Fibroblast of pulmonary artery (primary cell): Measurements from ENCODE around the gene PTPRG.

Experiments
- DNase-seq: peaks from one replicate; pipeline ENCODE4 v3.0.0-alpha.2; 2010; ENCODE audit warnings: low read depth
- H3K4me3 ChIP-seq: replicated peaks from 2 replicates; pipeline ENCODE4 v1.5.1; 2011; ENCODE audit warnings: low read depth, mild to moderate bottlenecking, control low read depth, low read length, moderate library complexity
- CTCF ChIP-seq: IDR thresholded peaks from 2 replicates; pipeline ENCODE4 v1.5.1; 2011; ENCODE audit warnings: mild to moderate bottlenecking, control low read depth, low read length, inconsistent platforms; ENCODE audit errors: missing control alignments

Gene PTPRG

DNA sequence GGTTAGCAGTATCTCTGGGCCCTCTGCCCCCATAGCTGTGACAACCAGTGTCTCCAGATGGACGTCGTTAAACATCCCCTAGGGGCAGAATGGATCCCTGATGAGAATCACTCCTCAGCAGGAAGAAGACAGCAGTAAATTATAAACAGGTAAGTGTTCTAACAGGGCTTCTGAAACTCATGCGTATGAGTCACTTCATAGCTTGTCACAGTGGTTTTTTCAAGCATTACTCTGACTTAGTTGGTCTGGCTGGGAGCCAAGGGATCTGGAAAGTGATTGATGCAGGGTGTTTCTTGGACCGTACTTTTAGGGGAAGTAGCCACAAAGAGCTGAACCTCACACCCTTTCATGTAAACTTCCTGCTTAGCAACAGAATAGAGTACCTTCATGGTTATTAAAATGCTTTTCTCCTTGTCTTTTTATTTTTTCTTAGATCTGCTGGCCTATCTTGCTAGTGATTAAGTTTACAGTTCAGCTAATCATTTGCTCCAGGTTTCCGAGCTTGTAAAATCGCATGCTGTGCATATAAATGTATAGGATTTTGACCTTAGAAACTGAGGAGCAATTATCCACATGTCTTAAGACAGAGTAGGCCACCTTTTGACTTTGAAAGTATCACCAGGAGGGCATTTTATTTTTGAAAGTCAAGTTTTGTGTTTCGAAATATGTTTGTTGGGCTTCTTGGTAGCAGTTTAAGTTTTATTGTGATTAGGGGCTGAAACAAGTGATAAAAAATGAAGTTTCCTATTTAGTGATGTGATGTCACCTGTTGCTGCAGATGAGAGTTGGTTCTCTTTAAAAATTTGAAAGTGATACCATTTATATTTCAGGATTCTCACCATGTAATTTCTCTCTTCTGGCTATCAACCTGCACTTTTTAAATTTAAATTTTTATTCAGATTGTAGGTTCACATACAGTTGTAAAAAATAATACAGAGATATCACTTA is 333.9 kb downstream of the PTPRG start:
- H3K4me3 ChIP-seq, result no peak overlapping the region
- no peak for TF ChIP-seq CTCF
- peak; percentile 85 for DNase-seq

DNA sequence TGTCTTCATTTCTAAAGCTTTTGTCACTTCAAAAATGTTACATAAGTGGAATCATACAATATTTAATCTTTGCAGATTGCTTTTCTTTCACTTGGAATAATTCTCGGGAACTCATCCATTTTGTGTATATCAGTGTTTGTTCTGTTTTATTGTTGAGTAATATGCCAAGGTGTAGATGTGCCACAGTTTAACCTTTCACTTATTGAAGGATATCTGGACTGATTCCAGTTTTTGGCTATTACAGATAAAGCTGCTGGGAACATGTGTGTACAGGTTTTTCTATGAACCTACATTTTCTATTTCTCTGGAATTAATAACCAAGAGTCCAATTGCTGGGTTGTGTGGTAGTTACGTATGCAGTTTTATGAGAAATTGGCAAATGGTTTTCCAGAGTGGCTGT is 334.9 kb downstream of the PTPRG start:
- TF ChIP-seq CTCF, result no peak
- DNase-seq, result no peak
- no peak overlapping the region for H3K4me3 ChIP-seq

DNA sequence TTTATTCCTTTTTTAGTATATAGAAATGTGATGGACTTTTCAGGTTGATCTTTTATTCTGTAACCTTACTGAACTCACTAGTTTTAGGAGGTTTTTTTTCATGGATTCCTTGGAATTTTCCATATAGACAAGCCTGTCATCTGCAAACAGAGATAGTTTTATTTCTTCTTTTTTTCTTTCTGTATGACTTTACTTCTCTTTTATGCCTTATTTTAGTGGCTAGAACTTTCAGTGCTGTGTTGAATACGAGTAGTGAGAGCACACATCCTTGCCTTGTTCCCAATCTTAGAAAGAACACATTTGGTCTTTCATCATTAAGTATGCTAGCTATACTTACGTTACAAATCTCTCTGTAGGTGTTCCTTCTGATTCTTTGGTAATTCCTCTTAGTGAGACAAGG is 336.5 kb downstream of the PTPRG start:
- no peak for TF ChIP-seq CTCF
- no peak for DNase-seq
- no peak overlapping the region for H3K4me3 ChIP-seq

DNA sequence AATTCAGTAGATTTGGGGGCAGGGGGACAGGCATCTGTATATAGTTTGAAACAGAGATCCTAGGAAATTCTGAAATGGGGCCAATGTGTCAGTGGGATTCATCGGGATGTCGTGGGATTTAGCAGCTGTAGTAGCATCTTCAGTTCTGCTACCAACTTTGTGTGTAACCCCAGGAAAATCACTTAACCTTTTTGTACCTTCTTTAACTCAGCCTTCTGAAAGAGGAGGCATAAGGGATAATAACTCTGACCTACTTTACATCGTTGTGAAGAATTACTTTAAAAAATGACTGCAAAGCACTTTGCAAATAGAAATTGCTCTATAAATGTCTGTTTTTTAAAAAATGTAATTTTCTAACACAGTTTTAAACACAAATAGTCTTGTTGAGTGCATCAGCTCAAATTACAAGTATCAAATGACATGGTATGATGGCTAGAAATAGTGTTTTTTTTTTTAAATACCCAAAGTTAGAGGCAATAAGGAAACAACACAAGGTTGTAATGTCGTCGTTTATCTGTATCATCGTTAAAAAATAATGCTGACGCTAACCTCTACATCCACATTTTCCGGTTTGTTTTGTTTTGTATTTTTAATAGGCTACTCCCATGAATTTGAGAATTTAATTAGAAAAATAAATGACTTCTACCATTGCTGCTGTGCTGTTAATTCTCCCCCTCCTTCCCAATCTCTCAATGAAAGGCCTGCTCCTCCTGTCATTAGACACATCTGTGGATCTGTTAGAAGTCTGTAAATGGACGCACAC is 338.5 kb downstream of the PTPRG start:
- no peak overlapping the region for H3K4me3 ChIP-seq
- no peak for TF ChIP-seq CTCF
- DNase-seq, result no peak

- no peak for DNase-seq
- no peak overlapping the region for H3K4me3 ChIP-seq
- no peak for TF ChIP-seq CTCF
Measured at GRCh38 chr3:61901496-61901895, 340.1 kb downstream of the PTPRG start.

GRCh38 chr3:61901986-61902385 is 340.6 kb downstream of the PTPRG start:
- TF ChIP-seq CTCF, result no peak
- DNase-seq, result no peak

More at GRCh38 chr3:61901986-61902385, 340.6 kb downstream of the PTPRG start:
- no peak overlapping the region for H3K4me3 ChIP-seq
